Lung (tissue), 12 donors: ENCODE results near the gene MAP4K1. TPM values are rescaled to one million over a fixed set of nuclear protein-coding genes. Genes with fewer than 3 reads are reported as not detected.

Source experiments
- ATAC-seq: fragments of 200-7000 bp; cut with Tn5 transposase; one replicate; pipeline ENCODE4 v1.9.1; 2020; ENCODE audit warnings: moderate number of reproducible peaks; ENCODE audit not compliant: insufficient read depth, low FRiP score
- DNase-seq, 3 donors: peaks; one replicate each; pipeline ENCODE4 v3.0.0-alpha.2; 2013 to 2017
- H3K27ac ChIP-seq, 2 donors: one replicate each; pipeline ENCODE4 v1.5.1; 2013; ENCODE audit warnings: mild to moderate bottlenecking in 2 of 2, moderate library complexity in 2 of 2, control low read depth in 1 of 2, inconsistent platforms in 1 of 2, low read depth in 1 of 2, low read length in 1 of 2
- H3K27me3 ChIP-seq, 3 donors: one replicate each; pipeline ENCODE4 v1.5.1; 2013; ENCODE audit warnings: low read length in 2 of 3; ENCODE audit not compliant: control insufficient read depth in 3 of 3, insufficient read depth in 3 of 3
- H3K36me3 ChIP-seq, 4 donors: one replicate each; pipeline ENCODE4 v1.5.1; 2013; ENCODE audit warnings: low read length in 4 of 4, mild to moderate bottlenecking in 1 of 4, moderate library complexity in 1 of 4; ENCODE audit not compliant: control insufficient read depth in 4 of 4, insufficient read depth in 4 of 4
- H3K4me1 ChIP-seq, 5 donors: one replicate each; pipeline ENCODE4 v1.5.1; 2013; ENCODE audit warnings: low read length in 5 of 5, mild to moderate bottlenecking in 2 of 5, moderate library complexity in 1 of 5; ENCODE audit not compliant: control insufficient read depth in 5 of 5, insufficient read depth in 5 of 5
- H3K4me3 ChIP-seq: one replicate; pipeline ENCODE4 v1.5.1; 2013; ENCODE audit warnings: mild to moderate bottlenecking, control low read depth, moderate library complexity
- H3K9ac ChIP-seq, 2 donors: one replicate each; pipeline ENCODE4 v1.5.1; 2013; ENCODE audit warnings: low read length in 2 of 2, control low read depth in 1 of 2; ENCODE audit not compliant: insufficient read depth in 1 of 2
- H3K9me3 ChIP-seq, 4 donors: one replicate each; pipeline ENCODE4 v1.5.1; 2013; ENCODE audit warnings: low read length in 3 of 4, mild to moderate bottlenecking in 1 of 4, moderate library complexity in 1 of 4; ENCODE audit not compliant: control insufficient read depth in 4 of 4, insufficient read depth in 3 of 4
- CTCF ChIP-seq: IDR thresholded peaks from 2 replicates; pipeline ENCODE4 v1.5.1; 2012; ENCODE audit warnings: mild to moderate bottlenecking; ENCODE audit errors: control extremely low read depth, extremely low read depth
- WGBS, 2 donors: extraction: QIAGEN DNeasy Blood & Tissue Kit; methylation state at CpG; one replicate each; pipeline ENCODE4 v1.1.7; 2013; 5-methylcytosine and 5-hydroxymethylcytosine counted together
- polyA plus RNA-seq, 2 donors: library from polyadenylated mRNA; stranded (reverse); fragments of 200-250 nt; gene quantifications; one replicate each; pipeline ENCODE4 v1.2.1, GENCODE V29; 2013
- total RNA-seq, 2 donors: library from RNA; depleted of rRNA in 1 of 2; stranded (reverse); fragments of >200 nt in 1 of 2; gene quantifications; one replicate each; pipeline ENCODE4 v1.2.1, GENCODE V29; 2014 to 2021
- donor health status: control.
- donor health status: control.
- donor health status: Bipolar disorder and iron deficiency.
- donor health status: healthy.
- donor health status: DM: yes; HTN: yes; CAD: no.

Gene MAP4K1
- total and polyA plus RNA-seq, 4 donors: 4.0 to 13.1 (median 8.4) TPM

GRCh38 chr19:38642176-38642575 lies 24.4 kb upstream of the MAP4K1 start:
- Histone ChIP-seq H3K27me3 (no peaks in the 10 kb centered on the region), H3K4me1 (peaks cover 0 to 5% (median 0%) of the 10 kb centered on the region in 5 donors), H3K27ac (peak overlapping the region; percentile 21 to 22), H3K9ac (no peak overlapping the region), H3K9me3 (no peaks in the 10 kb centered on the region), H3K4me3 (no peak overlapping the region), H3K36me3 (peaks cover 0 to 3% (median 0%) of the 10 kb centered on the region in 4 donors)
- WGBS, 2 donors: 89 to 95% methylated on average over 9 of the region's 9 CpGs
- DNase-seq: no peak
- TF ChIP-seq CTCF: no peak
- ATAC-seq: no peak

- 68 to 74% methylated on average over 4 of the region's 4 CpGs for WGBS, 2 donors
- peaks cover 0 to 9% (median 0%) of the 10 kb centered on the region in 5 donors for H3K4me1 ChIP-seq
- no peak overlapping the region for H3K4me3 ChIP-seq
- DNase-seq (no peak), ATAC-seq (no peak)
- TF ChIP-seq CTCF: no peak
- H3K27ac ChIP-seq: peak overlapping the region; percentile 6 to 54
- H3K9me3 ChIP-seq: no peaks in the 10 kb centered on the region
- no peak overlapping the region for H3K9ac ChIP-seq
- no peaks in the 10 kb centered on the region for H3K27me3 ChIP-seq
- peaks cover 3 to 7% (median 4%) of the 10 kb centered on the region in 4 donors for H3K36me3 ChIP-seq
Observed at GRCh38 chr19:38640368-38640767, 22.6 kb upstream of the MAP4K1 start.

- WGBS, 2 donors: 92 to 97% methylated on average over 2 of the region's 2 CpGs
- H3K36me3 ChIP-seq: peaks cover 3 to 9% (median 6%) of the 10 kb centered on the region in 4 donors
- H3K9me3 ChIP-seq: no peaks in the 10 kb centered on the region
- no peak overlapping the region for H3K9ac ChIP-seq
- TF ChIP-seq CTCF: no peak
- H3K27me3 ChIP-seq: no peaks in the 10 kb centered on the region
- H3K4me3 ChIP-seq: no peak overlapping the region
- H3K4me1 ChIP-seq: peaks cover 0 to 9% (median 0%) of the 10 kb centered on the region in 5 donors
- peak overlapping the region; percentile 0 to 54 for H3K27ac ChIP-seq
- ATAC-seq: no peak
- DNase-seq: no peak
Observed at GRCh38 chr19:38639679-38640078, 21.9 kb upstream of the MAP4K1 start.

- Histone ChIP-seq H3K9ac (no peak overlapping the region), H3K36me3 (peaks cover 3 to 9% (median 6%) of the 10 kb centered on the region in 4 donors)
Observed at GRCh38 chr19:38638461-38638860, 20.7 kb upstream of the MAP4K1 start.

More at GRCh38 chr19:38638461-38638860, 20.7 kb upstream of the MAP4K1 start:
- no peak for DNase-seq
- Histone ChIP-seq H3K27ac (no peak overlapping the region), H3K4me1 (peaks cover 0 to 9% (median 0%) of the 10 kb centered on the region in 5 donors), H3K4me3 (no peak overlapping the region), H3K27me3 (no peaks in the 10 kb centered on the region), H3K9me3 (no peaks in the 10 kb centered on the region)
- no peak for TF ChIP-seq CTCF
- WGBS, 2 donors: 94 to 97% methylated on average over 3 of the region's 3 CpGs
- ATAC-seq: no peak
